Measurements from ENCODE around the gene UCN3. TPM values are rescaled to one million over a fixed set of nuclear protein-coding genes. Genes with fewer than 3 reads are reported as not detected.

The UCN3 gene
- total RNA-seq = not detected

GRCh38 chr10:5364890-5365338 is at the start of gene UCN3:
Gene UCN3, plus strand, starts transcription at chr10:5364966. Its CDS starts 8,755 bp downstream, at chr10:5373721.
- no peak for DNase-seq
- H3K27me3 ChIP-seq = no peaks in the 10 kb centered on the region
- H3K27ac ChIP-seq = no peak within 1 kb of the TSS
- H3K9me3 ChIP-seq = no peaks in the 10 kb centered on the region
- H3K4me1 ChIP-seq = no peaks in the 10 kb centered on the region
- intact Hi-C loops (cut with DNase I; ENCODE audit: low total_unique reads) = no loop called here
- no peaks in the 10 kb centered on the region for H3K36me3 ChIP-seq
- TF ChIP-seq POLR2A (IDR thresholded peaks at IDR 0.05) (no peak), CTCF (IDR thresholded peaks at IDR 0.05) (no peak)
- H3K4me3 ChIP-seq = no peak within 1 kb of the TSS

GRCh38 chr10:5317547-5318107 is 47.1 kb upstream of the UCN3 start:
- Histone ChIP-seq H3K27me3 (no peaks in the 10 kb centered on the region), H3K27ac (no peak overlapping the region), H3K36me3 (no peaks in the 10 kb centered on the region), H3K9me3 (no peaks in the 10 kb centered on the region), H3K4me3 (no peak overlapping the region), H3K4me1 (no peaks in the 10 kb centered on the region)
- TF ChIP-seq POLR2A (IDR thresholded peaks at IDR 0.05) (no peak), CTCF (IDR thresholded peaks at IDR 0.05) (no peak)
- intact Hi-C loops (cut with DNase I; ENCODE audit: low total_unique reads) = no loop called here
- DNase-seq = no peak

GRCh38 chr10:5318148-5318547 is 46.6 kb upstream of the UCN3 start:
- H3K27ac ChIP-seq = no peak overlapping the region
- no peak overlapping the region for H3K4me3 ChIP-seq
- no peaks in the 10 kb centered on the region for H3K27me3 ChIP-seq
- no peaks in the 10 kb centered on the region for H3K4me1 ChIP-seq
- intact Hi-C loops (cut with DNase I; ENCODE audit: low total_unique reads) = no loop called here
- no peak for TF ChIP-seq CTCF (IDR thresholded peaks at IDR 0.05)
- no peak for TF ChIP-seq POLR2A (IDR thresholded peaks at IDR 0.05)
- no peak for DNase-seq
- H3K36me3 ChIP-seq = no peaks in the 10 kb centered on the region
- no peaks in the 10 kb centered on the region for H3K9me3 ChIP-seq

GRCh38 chr10:5319863-5320262 is 44.9 kb upstream of the UCN3 start:
- H3K9me3 ChIP-seq = no peaks in the 10 kb centered on the region
- no peak for TF ChIP-seq CTCF (IDR thresholded peaks at IDR 0.05)
- no peak for TF ChIP-seq POLR2A (IDR thresholded peaks at IDR 0.05)
- H3K36me3 ChIP-seq = no peaks in the 10 kb centered on the region
- H3K27me3 ChIP-seq = no peaks in the 10 kb centered on the region
- no peak for DNase-seq
- H3K4me1 ChIP-seq = no peaks in the 10 kb centered on the region
- intact Hi-C loops (cut with DNase I; ENCODE audit: low total_unique reads) = no loop called here
- H3K27ac ChIP-seq = no peak overlapping the region
- H3K4me3 ChIP-seq = no peak overlapping the region

GRCh38 chr10:5321273-5321672 is 43.5 kb upstream of the UCN3 start:
- no peak for TF ChIP-seq CTCF (IDR thresholded peaks at IDR 0.05)
- TF ChIP-seq POLR2A (IDR thresholded peaks at IDR 0.05) = no peak
- no peak for DNase-seq
- H3K9me3 ChIP-seq = no peaks in the 10 kb centered on the region
- no peaks in the 10 kb centered on the region for H3K36me3 ChIP-seq
- no peak overlapping the region for H3K4me3 ChIP-seq
- intact Hi-C loops (cut with DNase I; ENCODE audit: low total_unique reads) = no loop called here
- no peaks in the 10 kb centered on the region for H3K4me1 ChIP-seq
- H3K27ac ChIP-seq = no peak overlapping the region
- H3K27me3 ChIP-seq = no peaks in the 10 kb centered on the region

Data from uterus (tissue), 4 donors.